ENCODE results near the gene EPB42.

DNA sequence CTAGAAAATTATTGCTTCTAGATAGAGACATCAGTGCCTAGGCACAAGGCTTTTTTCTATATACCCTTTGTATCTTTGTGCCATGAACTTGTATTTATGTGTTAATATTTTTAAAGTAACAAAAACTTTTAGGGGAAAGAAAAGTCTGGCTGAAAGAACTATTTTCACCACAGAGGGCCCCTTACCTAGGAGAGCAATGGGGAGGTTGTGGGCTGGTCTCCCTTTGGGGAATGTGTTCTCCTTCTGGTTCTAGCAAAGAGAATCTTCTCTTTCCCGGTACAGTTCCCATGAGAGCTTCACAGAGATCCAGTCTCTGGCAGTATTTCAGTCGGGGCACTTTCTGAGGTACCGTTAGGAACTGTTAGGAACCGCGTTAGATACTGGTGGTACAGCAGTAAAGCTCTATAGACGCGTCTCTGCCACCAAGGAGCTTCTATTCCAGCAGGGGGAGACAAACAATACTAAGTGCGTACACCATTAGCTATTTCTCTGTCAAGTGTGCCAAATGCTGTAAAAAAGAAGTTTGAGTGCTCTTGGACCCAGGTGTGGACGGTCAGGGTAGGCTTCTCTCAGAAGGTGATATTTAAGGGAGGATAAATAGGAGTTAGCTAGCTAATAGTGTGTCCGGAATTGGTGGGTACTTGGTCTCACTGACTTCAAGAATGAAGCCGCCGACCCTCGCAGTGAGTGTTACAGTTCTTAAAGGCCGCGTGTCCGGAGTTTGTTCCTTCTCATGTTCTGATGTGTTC is 4.6 kb upstream of the EPB42 start:
- TF ChIP-seq POLR2A (IDR thresholded peaks at IDR 0.05), result no peak
- TF ChIP-seq, protein P1, sequence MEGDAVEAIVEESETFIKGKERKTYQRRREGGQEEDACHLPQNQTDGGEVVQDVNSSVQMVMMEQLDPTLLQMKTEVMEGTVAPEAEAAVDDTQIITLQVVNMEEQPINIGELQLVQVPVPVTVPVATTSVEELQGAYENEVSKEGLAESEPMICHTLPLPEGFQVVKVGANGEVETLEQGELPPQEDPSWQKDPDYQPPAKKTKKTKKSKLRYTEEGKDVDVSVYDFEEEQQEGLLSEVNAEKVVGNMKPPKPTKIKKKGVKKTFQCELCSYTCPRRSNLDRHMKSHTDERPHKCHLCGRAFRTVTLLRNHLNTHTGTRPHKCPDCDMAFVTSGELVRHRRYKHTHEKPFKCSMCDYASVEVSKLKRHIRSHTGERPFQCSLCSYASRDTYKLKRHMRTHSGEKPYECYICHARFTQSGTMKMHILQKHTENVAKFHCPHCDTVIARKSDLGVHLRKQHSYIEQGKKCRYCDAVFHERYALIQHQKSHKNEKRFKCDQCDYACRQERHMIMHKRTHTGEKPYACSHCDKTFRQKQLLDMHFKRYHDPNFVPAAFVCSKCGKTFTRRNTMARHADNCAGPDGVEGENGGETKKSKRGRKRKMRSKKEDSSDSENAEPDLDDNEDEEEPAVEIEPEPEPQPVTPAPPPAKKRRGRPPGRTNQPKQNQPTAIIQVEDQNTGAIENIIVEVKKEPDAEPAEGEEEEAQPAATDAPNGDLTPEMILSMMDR (IDR thresholded peaks at IDR 0.05), result peak; percentile 51 to 78 (median 68)

Measured in heart left ventricle (tissue), 13 donors.